Thyroid gland (tissue), 4 donors: Measurements from ENCODE around the gene MAP4.

Source experiments
- CTCF ChIP-seq, 6 experiments: fragments of 200-600 bp in 3 of 6; fragments of 450-650 bp in 3 of 6; sonication (generic) in 3 of 6; IDR thresholded peaks; one replicate each; pipeline ENCODE4 v1.5.1; 2016 to 2019; ENCODE audit warnings: antibody characterized with exemption in 6 of 6, mild to moderate bottlenecking in 2 of 6, inconsistent platforms in 1 of 6, moderate library complexity in 1 of 6
- POLR2A ChIP-seq, 2 donors: fragments of 450-650 bp; IDR thresholded peaks; one replicate each; pipeline ENCODE4 v1.6.1; 2017; ENCODE audit warnings: antibody characterized with exemption in 2 of 2, mild to moderate bottlenecking in 2 of 2, moderate library complexity in 1 of 2

- TF ChIP-seq CTCF (IDR thresholded peaks at IDR 0.05) (no peak), POLR2A (IDR thresholded peaks at IDR 0.05) (no peak)
Observed at GRCh38 chr3:47877290-47877689, 138.9 kb downstream of the MAP4 start.
